CD4-positive, alpha-beta T cell treated with Interleukin-4 for 1 hour (primary cell): ENCODE results near the gene MEX3D.

Source experiments
- DNase-seq, 2 donors: peaks; one replicate each; pipeline ENCODE4 v3.0.0-alpha.2; 2020 to 2022

MEX3D gene

DNA sequence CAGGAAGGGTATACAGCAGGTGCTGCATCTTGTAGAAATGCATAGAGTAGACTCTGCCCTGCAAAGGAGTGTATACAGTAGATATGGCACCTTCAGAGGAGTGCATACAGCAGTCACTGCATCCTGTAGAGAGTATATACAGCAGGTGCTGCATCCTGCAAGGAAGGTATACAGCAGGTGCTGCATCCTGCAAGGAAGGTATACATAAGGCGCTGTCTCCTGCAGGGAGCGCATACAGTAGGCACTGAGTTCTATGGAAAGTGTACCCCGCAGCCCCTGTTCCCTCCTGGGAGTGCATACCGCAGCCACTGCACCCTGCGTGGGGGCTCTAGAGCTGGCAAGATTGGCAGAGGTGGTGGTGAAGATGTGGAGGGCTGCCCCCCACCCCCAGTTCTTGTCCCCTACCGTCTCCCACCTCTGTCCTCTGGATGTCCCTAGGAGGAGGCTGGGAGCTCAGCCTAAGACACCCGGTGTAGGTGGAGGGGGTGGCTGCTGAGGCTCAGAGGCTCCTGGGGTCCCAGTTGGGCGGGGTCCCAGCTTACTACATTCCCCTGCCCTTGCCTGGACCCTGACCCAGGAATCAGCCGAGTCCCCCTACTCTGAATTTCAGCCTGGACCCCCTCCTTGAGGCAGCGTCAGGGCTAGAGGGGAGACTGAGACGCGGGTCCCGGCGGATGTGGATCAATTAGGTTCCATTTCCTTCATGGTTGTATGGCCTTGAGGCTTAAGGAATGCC lies 53.0 kb downstream of the MEX3D start:
- no peak for DNase-seq

DNA sequence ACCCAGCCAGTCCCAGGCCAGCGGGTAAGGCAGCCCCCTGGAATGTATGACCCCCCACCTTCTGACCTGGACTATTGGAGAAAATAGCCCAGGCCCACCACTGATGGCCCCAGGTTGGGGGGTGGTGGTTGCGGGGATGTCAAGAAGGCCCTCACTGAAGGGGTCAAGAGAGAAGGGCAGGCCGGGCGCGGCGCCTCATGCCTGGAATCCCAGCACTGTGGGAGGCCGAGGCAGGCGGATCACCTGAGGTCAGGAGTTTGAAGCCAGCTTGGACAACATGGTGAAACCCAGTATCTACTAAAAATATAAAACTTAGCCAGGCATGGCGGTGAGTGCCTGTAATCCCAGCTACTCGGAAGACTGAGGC lies 53.8 kb downstream of the MEX3D start:
- no peak for DNase-seq

GRCh38 chr19:1513499-1514294 lies 54.4 kb downstream of the MEX3D start:
- DNase-seq, result peak; percentile 56 to 67

DNA sequence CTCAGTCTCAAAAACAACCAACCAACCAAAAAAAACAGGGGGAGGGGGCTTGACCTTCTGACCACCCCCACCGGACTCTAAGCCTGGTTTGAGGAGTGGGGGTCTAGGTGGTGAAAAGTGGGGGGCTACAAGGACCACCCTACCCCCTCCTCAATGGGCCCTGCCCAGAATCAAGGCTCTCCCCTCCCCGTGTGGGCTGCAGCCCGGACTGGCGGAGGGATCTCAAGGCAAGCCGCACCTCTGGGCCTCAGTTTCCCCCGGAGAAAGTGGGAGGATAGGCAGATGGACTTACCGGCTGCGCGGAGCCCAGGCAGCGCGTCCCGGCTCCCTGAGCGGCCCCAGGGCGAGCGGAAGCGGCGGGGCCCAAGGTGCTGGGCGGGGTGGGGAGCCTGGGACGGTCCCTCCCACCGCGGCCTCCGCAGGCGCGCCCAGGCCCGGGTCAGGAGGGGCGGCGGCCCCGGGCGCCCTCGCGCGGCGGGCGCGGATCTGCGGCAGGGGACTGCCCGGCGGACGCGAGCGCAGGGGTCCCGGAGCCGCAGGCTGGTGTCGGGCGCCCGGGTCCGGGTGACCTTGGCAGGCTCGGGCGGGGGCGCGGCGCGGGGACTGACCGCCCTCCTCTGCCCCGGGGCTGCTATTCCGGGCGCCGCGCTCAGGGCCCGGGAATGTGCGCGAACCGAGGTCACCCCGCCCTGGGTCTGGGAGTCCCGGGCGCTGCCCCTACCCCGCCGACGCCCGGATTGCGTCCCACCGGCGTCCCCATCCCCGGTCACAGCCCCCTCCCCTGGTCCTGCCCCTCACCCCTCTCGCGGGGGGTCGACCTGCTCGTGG lies 55.2 kb downstream of the MEX3D start, which contains the start of gene ADAMTSL5:
ADAMTSL5 (minus strand) TSS at position 349 of the 828 bp plus-strand sequence. CDS start 2,076 bp downstream, outside the sequence.
- DNase-seq, result peak; percentile 43 to 65

DNA sequence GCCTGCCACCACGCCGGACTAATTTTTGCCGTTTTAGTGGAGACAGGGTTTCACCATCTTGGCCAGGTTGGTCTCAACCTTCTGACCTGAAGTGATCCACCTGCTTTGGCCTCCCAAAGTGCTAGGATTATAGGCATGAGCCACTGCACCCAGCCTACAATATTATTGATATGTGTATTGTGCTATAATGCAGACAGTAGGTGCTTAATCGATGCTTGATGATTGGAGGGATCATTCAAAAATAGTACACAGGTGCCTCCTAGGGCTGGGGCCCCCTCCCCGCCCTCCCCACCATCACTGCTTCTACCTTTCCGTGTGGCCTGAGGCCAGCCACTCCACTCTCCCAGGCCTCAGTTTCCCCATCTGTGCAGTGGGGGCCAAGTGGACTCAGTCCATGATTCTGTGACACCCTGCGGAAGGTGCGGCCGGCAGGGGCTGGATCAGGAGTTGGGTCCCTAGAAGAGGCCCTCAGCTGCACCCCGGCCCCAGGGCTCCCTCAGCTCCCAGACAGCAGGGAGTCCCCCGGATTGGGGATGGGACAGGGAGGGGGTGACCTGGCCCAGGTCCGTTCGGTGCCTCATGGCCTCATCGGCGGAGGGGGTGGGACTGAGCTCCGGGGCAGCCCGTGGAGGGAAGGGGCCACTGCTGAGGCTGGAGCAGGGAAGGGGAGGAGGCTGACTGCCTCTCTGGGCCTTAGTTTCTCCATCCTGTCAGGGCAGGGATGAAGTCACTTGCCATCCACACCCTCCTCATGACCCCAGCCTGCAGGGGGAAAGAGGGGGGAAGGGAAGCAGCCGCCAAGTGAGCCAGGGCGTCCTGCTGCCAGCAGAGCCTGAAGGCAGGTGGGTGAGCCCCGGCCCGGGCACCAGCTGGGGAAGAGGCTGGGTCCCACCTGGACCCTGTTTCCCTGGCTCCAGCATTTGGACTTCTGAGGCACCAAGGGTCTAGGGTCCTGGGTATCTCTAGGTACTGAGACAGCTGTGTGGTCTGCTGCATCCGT lies 56.5 kb downstream of the MEX3D start:
- DNase-seq, result no peak

GRCh38 chr19:1510807-1511206 lies 57.3 kb downstream of the MEX3D start:
- no peak for DNase-seq

DNA sequence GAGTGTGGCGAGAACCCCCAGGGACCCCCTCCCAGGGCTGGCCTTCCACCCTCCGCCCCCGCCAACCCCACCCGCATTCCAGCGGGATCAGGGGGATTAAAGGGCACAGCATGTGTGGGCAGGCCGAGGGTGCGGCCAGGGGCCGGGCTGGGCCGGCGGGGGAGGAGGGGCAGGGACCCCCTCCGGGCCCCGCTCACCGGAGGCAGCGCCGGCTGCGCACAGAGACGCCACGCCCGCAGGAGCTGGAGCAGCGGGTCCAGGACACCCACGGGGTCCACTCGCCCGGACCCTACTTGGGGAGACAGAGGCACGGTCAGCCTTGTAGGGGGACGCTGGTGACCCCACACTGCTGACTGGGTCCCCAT lies 57.7 kb downstream of the MEX3D start:
- DNase-seq, result no peak

- no peak for DNase-seq
Observed at GRCh38 chr19:1509602-1510441, 58.3 kb downstream of the MEX3D start.

- no peak for DNase-seq
Observed at GRCh38 chr19:1508507-1508856, 59.6 kb downstream of the MEX3D start.

DNA sequence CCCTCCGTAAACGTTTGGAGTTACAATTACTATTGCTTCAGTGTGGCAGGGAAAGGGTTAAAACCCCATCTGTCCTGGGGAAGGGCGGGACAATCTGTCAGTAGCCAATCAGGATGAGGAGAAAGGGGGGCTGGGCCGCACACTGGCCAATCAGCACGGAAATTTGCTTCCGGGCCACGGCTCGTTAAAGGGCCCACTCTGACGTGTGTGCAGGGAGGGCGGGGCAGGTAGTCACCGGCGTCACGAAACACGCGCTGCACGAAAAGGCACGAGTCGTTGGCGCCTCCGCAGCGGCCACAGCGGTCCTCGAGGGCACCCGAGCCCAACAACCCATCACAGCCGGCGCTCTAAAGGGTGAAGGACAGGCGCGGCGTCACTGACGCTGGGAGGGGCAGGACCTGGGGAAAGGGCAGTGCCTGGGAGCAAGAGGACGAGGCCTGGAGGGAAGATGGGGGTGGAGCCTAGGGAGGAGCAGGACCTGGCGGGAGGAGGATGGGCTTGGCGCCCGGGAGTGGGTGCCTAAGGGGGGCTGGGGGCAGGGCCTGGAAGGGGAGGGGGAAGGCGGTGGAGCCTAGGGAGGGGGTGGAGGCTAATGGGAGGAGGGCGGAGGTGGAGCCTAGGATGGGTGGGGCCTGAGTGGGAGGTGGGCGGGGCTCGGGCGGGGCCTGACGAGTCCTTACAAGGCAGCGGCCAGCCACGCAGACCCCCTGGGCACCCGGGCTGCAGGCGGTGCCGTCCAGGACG lies 60.2 kb downstream of the MEX3D start:
- DNase-seq, result peak; percentile 94 to 96

- DNase-seq, result no peak
Observed at GRCh38 chr19:1507192-1507660, 60.9 kb downstream of the MEX3D start.

DNA sequence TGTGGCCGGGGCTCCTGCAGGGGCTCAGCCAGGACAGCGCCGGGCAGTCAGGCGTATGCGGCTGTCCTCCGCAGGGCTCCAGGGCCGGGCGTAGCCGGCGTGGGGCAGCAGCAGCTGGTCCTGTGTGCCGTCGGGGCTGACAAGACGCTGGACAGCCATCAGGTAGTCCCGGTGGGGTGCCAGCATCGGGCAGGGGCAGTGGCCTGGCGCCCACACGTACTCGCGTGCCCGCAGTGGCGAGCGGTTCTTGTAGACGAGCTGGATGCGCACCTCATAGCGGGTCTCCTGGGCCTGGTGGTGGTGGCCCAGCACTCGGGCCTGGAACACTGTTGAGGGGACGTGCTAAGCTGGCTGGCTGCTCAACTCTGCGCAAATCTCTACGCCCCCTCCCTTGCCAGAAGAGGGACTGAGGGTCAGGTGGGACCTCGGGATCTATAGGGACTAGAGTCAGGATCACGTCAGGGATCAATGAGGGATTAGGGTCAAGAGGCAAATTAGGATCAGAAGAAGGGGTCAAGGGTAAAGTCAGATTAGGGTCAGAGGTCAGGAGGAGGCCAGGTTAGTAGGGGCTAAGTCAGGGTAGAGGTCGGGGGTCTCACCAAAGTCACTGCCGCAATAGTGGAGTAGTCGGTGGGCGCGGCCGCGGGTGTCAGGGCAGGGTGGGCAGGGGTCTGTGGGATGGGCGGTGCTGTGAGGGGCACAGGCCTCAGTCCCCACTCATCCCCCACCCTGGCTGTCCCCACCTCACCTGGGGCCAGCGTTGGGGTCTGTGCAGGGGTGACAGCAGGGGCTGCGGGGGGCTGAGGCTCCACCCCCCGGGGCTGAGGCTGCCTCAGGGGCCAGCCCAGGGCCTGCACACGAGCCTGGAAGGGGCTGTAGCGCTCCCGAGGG lies 61.9 kb downstream of the MEX3D start:
- no peak for DNase-seq

DNA sequence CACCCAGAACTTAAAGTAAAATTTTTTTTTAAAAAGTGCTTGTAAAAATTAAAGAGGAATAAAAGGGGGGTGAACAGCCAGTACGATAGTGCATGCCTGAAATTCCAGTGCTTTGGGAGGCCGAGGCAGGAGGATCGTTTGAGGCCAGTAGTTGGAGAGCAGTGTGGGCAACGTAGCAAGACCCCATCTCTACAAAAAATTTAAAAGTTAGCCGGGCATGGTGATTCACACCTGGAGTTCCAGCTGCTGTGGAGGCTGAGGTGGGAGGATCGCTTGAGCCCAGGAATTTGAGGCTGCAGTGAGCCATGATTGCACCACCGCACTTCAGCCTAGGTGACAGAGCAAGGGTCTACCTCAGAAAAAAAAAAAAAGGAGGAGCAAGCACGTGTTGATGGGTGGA lies 63.1 kb downstream of the MEX3D start:
- no peak for DNase-seq
